ENCODE results near the gene LRRC72. TPM values are rescaled to one million over a fixed set of nuclear protein-coding genes. Genes with fewer than 3 reads are reported as not detected.

LRRC72 gene
- total RNA-seq, 1 experiment from 2014 or later = not detected

DNA sequence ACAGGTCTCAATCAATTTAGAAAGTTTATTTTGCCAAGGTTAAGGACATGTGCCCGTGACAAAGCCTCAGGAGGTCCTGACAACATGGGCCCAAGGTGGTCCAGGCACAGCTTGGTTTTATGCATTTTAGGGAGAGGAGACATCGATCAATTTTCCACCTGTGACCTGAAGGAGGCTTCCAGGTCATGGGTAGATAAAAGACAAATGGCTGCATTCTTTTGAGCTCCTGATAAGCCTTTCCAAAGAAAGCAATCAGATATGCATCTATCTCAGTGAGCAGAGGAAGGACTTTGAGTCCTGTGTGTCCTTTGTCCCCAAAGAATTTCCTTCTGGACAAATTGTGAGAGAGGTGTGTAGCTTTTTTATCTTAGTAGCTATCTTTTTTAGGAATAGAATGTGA lies 15.8 kb downstream of the LRRC72 start:
- Histone ChIP-seq H3K79me2 (ENCODE audit: insufficient read depth, low read length) (no peaks in the 10 kb centered on the region; the same call in 1 of the 2 replicates), H3K14ac (ENCODE audit: insufficient read depth, low read length) (no peak overlapping the region), H2AK5ac (ENCODE audit: insufficient read length, low read length) (no peak overlapping the region), H4K91ac (ENCODE audit: insufficient read length, low read depth, low read length) (no peak overlapping the region), H2BK20ac (ENCODE audit: low read depth, low read length, poor library complexity, severe bottlenecking) (no peak overlapping the region), H3T11ph (ENCODE audit: low read length) (no peak overlapping the region), H3K27ac (ENCODE audit: insufficient read length, low read depth, low read length) (no peak overlapping the region), H2AFZ (ENCODE audit: low read length) (no peak overlapping the region), H3K27me3 (ENCODE audit: insufficient read depth, low read length) (no peaks in the 10 kb centered on the region), H3K9ac (ENCODE audit: extremely low read depth, insufficient read length, low read length) (no peak overlapping the region), H2BK15ac (ENCODE audit: low read depth, low read length) (no peak overlapping the region), H2BK12ac (ENCODE audit: insufficient read length, low read depth, low read length) (no peak overlapping the region), H2BK120ac (ENCODE audit: low read depth, low read length, poor library complexity, severe bottlenecking) (no peak overlapping the region), H3K18ac (ENCODE audit: insufficient read length, low read depth, low read length) (no peak overlapping the region), H3K56ac (ENCODE audit: insufficient read length, low read depth, low read length) (no peak overlapping the region), H4K20me1 (ENCODE audit: control insufficient read depth, insufficient read depth, insufficient read length) (no peaks in the 10 kb centered on the region), H4K8ac (replicated peaks; ENCODE audit: insufficient read length, low read depth, low read length) (no peak overlapping the region), H3K79me1 (ENCODE audit: insufficient read depth, low read depth, low read length, poor library complexity, severe bottlenecking) (no peaks in the 10 kb centered on the region), H3K4ac (ENCODE audit: low read depth, low read length) (no peak overlapping the region), H3K23me2 (ENCODE audit: insufficient read length, low read depth, low read length, poor library complexity, severe bottlenecking) (no peaks in the 10 kb centered on the region), H2BK5ac (ENCODE audit: insufficient read length, low read length) (no peak overlapping the region), H3K23ac (ENCODE audit: insufficient read length, low read depth, low read length) (no peak overlapping the region), H4K5ac (ENCODE audit: insufficient read length, low read depth, low read length) (no peak overlapping the region), H3K4me1 (ENCODE audit: insufficient read depth, low read length) (no peaks in the 10 kb centered on the region), H3K4me2 (ENCODE audit: insufficient read depth, insufficient read length, low read length) (no peak overlapping the region), H3K9me3 (ENCODE audit: control insufficient read depth, low read depth, low read length) (no peaks in the 10 kb centered on the region)
- DNase-seq = no peak
- TF ChIP-seq CTCF (conservative IDR thresholded peaks at IDR 0.05) = no peak
- H3K9me3 Mint-ChIP-seq = no peaks in the 10 kb centered on the region
- no peaks in the 10 kb centered on the region for H3K27me3 Mint-ChIP-seq (ENCODE audit: low read depth)
- H3K4me1 Mint-ChIP-seq = no peaks in the 10 kb centered on the region
- no peaks in the 10 kb centered on the region for H3K36me3 Mint-ChIP-seq (ENCODE audit: insufficient read depth in 1 of 3, low read depth in 3 of 3)
- no CpG with 5 or more reads among the region's 2 CpGs for WGBS (ENCODE audit: extremely low coverage, insufficient read length, low lambda C conversion rate)
- no peak overlapping the region for H3K27ac Mint-ChIP-seq
- no peak overlapping the region for H3K4me3 Mint-ChIP-seq
